H9 (cell line): ENCODE measurements around the gene PERCC1. TPM values are rescaled to one million over a fixed set of nuclear protein-coding genes. Genes with fewer than 3 reads are reported as not detected.

Experiments used
- DNase-seq: peaks from one replicate; pipeline ENCODE4 v3.0.0-alpha.2; 2017
- H2AFZ ChIP-seq: one replicate; pipeline ENCODE4 v1.6.1; 2013; ENCODE audit warnings: mild to moderate bottlenecking, low read length, control low read depth, moderate library complexity
- H2AK5ac ChIP-seq: 2 replicates; pipeline ENCODE4 v1.6.1; 2013; ENCODE audit warnings: low read length, control low read depth, mixed read lengths; ENCODE audit not compliant: insufficient read length
- H2BK120ac ChIP-seq: one replicate; pipeline ENCODE4 v1.6.1; 2013; ENCODE audit warnings: low read depth, mild to moderate bottlenecking, low read length, control low read depth, inconsistent platforms; ENCODE audit not compliant: poor library complexity, severe bottlenecking
- H2BK12ac ChIP-seq: 2 replicates; pipeline ENCODE4 v1.6.1; 2013; ENCODE audit warnings: low read length, control low read depth, mixed read lengths, low read depth; ENCODE audit not compliant: insufficient read length
- H2BK15ac ChIP-seq: 2 replicates; pipeline ENCODE4 v1.6.1; 2013; ENCODE audit warnings: low read depth, low read length, control low read depth
- H2BK20ac ChIP-seq: one replicate; pipeline ENCODE4 v1.6.1; 2013; ENCODE audit warnings: low read depth, mild to moderate bottlenecking, low read length, control low read depth, inconsistent platforms; ENCODE audit not compliant: poor library complexity, severe bottlenecking
- H2BK5ac ChIP-seq: 2 replicates; pipeline ENCODE4 v1.6.1; 2013; ENCODE audit warnings: low read length, control low read depth, mixed read lengths; ENCODE audit not compliant: insufficient read length
- H3K14ac ChIP-seq: 2 replicates; pipeline ENCODE4 v1.6.1; 2013; ENCODE audit warnings: low read length, control low read depth; ENCODE audit not compliant: insufficient read depth
- H3K18ac ChIP-seq: 2 replicates; pipeline ENCODE4 v1.6.1; 2013; ENCODE audit warnings: low read depth, mild to moderate bottlenecking, mixed read lengths, low read length, control low read depth; ENCODE audit not compliant: insufficient read length
- H3K23ac ChIP-seq: 2 replicates; pipeline ENCODE4 v1.6.1; 2013; ENCODE audit warnings: low read length, control low read depth, mixed read lengths, low read depth; ENCODE audit not compliant: insufficient read length
- H3K23me2 ChIP-seq: 2 replicates; pipeline ENCODE4 v1.6.1; 2013; ENCODE audit warnings: low read depth, mild to moderate bottlenecking, mixed read lengths, low read length, control low read depth; ENCODE audit not compliant: insufficient read length, poor library complexity, severe bottlenecking
- H3K27ac ChIP-seq: 2 replicates; pipeline ENCODE4 v1.5.1; 2013; ENCODE audit warnings: low read length, control low read depth, mixed read lengths, low read depth; ENCODE audit not compliant: insufficient read length
- H3K27me3 ChIP-seq: 2 replicates; pipeline ENCODE4 v1.6.1; 2013; ENCODE audit warnings: low read length, control low read depth, inconsistent platforms; ENCODE audit not compliant: insufficient read depth
- H3K4ac ChIP-seq: 2 replicates; pipeline ENCODE4 v1.6.1; 2013; ENCODE audit warnings: low read depth, mild to moderate bottlenecking, control low read depth, inconsistent platforms, low read length, moderate library complexity
- H3K4me1 ChIP-seq: 2 replicates; pipeline ENCODE4 v1.6.1; 2013; ENCODE audit warnings: low read length, control low read depth, inconsistent platforms; ENCODE audit not compliant: insufficient read depth
- H3K4me2 ChIP-seq: 2 replicates; pipeline ENCODE4 v1.6.1; 2013; ENCODE audit warnings: low read length, control low read depth, mixed read lengths; ENCODE audit not compliant: insufficient read length, insufficient read depth
- H3K56ac ChIP-seq: 2 replicates; pipeline ENCODE4 v1.6.1; 2013; ENCODE audit warnings: low read depth, mild to moderate bottlenecking, mixed read lengths, low read length, control low read depth; ENCODE audit not compliant: insufficient read length
- H3K79me1 ChIP-seq: 2 replicates; pipeline ENCODE4 v1.6.1; 2013; ENCODE audit warnings: low read depth, mild to moderate bottlenecking, moderate library complexity, low read length, control low read depth, inconsistent platforms; ENCODE audit not compliant: insufficient read depth, poor library complexity, severe bottlenecking
- H3K79me2 ChIP-seq: 2 replicates; pipeline ENCODE4 v1.6.1; 2013; ENCODE audit warnings: low read length, control low read depth, inconsistent platforms; ENCODE audit not compliant: insufficient read depth
- H3K9ac ChIP-seq: 2 replicates; pipeline ENCODE4 v1.6.1; 2013; ENCODE audit warnings: low read length, control low read depth, mixed read lengths; ENCODE audit not compliant: insufficient read length; ENCODE audit errors: extremely low read depth
- H3K9me3 ChIP-seq: one replicate; pipeline ENCODE4 v1.6.1; 2013; ENCODE audit warnings: low read depth, low read length, inconsistent platforms; ENCODE audit not compliant: control insufficient read depth
- H3T11ph ChIP-seq: one replicate; pipeline ENCODE4 v1.6.1; 2013; ENCODE audit warnings: mild to moderate bottlenecking, low read length, control low read depth, inconsistent platforms
- H4K20me1 ChIP-seq: one replicate; pipeline ENCODE4 v1.6.1; 2013; ENCODE audit not compliant: control insufficient read depth, insufficient read length, insufficient read depth
- H4K5ac ChIP-seq: 2 replicates; pipeline ENCODE4 v1.6.1; 2013; ENCODE audit warnings: low read depth, mild to moderate bottlenecking, mixed read lengths, low read length, control low read depth; ENCODE audit not compliant: insufficient read length
- H4K8ac ChIP-seq: replicated peaks from 2 replicates; pipeline ENCODE4 v1.6.1; 2013; ENCODE audit warnings: low read length, control low read depth, mixed read lengths, low read depth; ENCODE audit not compliant: insufficient read length
- H4K91ac ChIP-seq: 2 replicates; pipeline ENCODE4 v1.6.1; 2013; ENCODE audit warnings: low read depth, mild to moderate bottlenecking, moderate library complexity, mixed read lengths, low read length, control low read depth; ENCODE audit not compliant: insufficient read length
- H3K27ac Mint-ChIP-seq, 3 experiments: 2 replicates in 2 of 3; 3 replicates in 1 of 3; pipeline ENCODE4 v1.8.0; 2020 to 2021; ENCODE audit warnings: mixed read lengths in 3 of 3, mild to moderate bottlenecking in 1 of 3, moderate library complexity in 1 of 3
- H3K27me3 Mint-ChIP-seq: 2 replicates; pipeline ENCODE4 v1.8.0; 2021; ENCODE audit warnings: low read depth, mild to moderate bottlenecking, moderate library complexity, mixed read lengths
- H3K36me3 Mint-ChIP-seq, 3 experiments: 2 replicates in 2 of 3; 3 replicates in 1 of 3; pipeline ENCODE4 v1.8.0; 2020 to 2021; ENCODE audit warnings: low read depth in 3 of 3, mixed read lengths in 3 of 3; ENCODE audit not compliant: insufficient read depth in 1 of 3
- H3K4me1 Mint-ChIP-seq, 2 experiments: 2 replicates each; pipeline ENCODE4 v1.8.0; 2020; ENCODE audit warnings: mixed read lengths in 2 of 2
- H3K4me3 Mint-ChIP-seq, 2 experiments: 2 replicates in 1 of 2; 3 replicates in 1 of 2; pipeline ENCODE4 v1.8.0; 2020 to 2021; ENCODE audit warnings: mild to moderate bottlenecking in 2 of 2, mixed read lengths in 2 of 2, moderate library complexity in 1 of 2
- H3K9me3 Mint-ChIP-seq, 2 experiments: 2 replicates in 1 of 2; 3 replicates in 1 of 2; pipeline ENCODE4 v1.8.0; 2020; ENCODE audit warnings: mild to moderate bottlenecking in 2 of 2, mixed read lengths in 2 of 2, moderate library complexity in 1 of 2
- CTCF ChIP-seq: fragments of 200-600 bp; sonication (generic); conservative IDR thresholded peaks from 3 replicates; pipeline ENCODE4 v1.8.0; 2021; ENCODE audit warnings: antibody characterized with exemption, mild to moderate bottlenecking
- WGBS: extraction: QIAGEN DNeasy Blood & Tissue Kit; methylation state at CpG from one replicate; pipeline ENCODE4 v1.1.7; 2013; ENCODE audit warnings: missing lambda C conversion rate, low lambda C conversion rate, mixed read lengths; ENCODE audit not compliant: insufficient read length; ENCODE audit errors: extremely low coverage; 5-methylcytosine and 5-hydroxymethylcytosine counted together
- total RNA-seq: library from RNA; stranded (reverse); gene quantifications from 2 replicates; pipeline ENCODE4 v1.2.1, GENCODE V29; 2021

The PERCC1 gene
- total RNA-seq, 1 experiment from 2014 or later, result not detected

DNA sequence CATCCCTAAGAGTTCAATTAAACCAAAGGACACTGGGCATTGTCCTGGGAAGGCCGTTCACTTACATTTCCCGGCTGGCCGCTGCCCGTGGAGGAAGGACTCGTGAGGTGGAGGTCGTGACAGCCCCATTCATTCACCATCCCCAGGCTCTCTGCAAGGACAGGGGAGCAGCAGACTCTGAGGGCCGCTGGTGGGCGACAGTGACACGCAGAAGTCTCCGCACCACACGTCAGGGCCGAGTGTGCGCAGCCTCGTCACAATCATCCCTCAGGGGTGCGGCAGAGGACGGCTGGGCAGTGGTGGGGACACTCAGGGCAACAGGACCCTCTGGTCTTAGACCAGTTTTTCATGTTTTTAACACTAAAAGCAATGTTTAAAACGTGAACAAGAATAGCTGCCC is 38.1 kb upstream of the PERCC1 start:
- H4K8ac ChIP-seq, result no peak overlapping the region
- H4K5ac ChIP-seq, result no peak overlapping the region
- Mint-ChIP-seq H3K4me3 (no peak overlapping the region), H3K27me3 (no peaks in the 10 kb centered on the region), H3K9me3 (no peaks in the 10 kb centered on the region), H3K27ac (no peak overlapping the region), H3K36me3 (peaks cover 2 to 24% (median 23%) of the 10 kb centered on the region in 3 experiments; a peak in 4 of 7 replicates), H3K4me1 (no peaks in the 10 kb centered on the region)
- no peak overlapping the region for H3K27ac ChIP-seq
- H2AFZ ChIP-seq, result no peak overlapping the region
- H3K23ac ChIP-seq, result no peak overlapping the region
- H3K9ac ChIP-seq, result no peak overlapping the region
- no peak overlapping the region for H2BK5ac ChIP-seq
- no peaks in the 10 kb centered on the region for H3K79me2 ChIP-seq
- H4K20me1 ChIP-seq, result no peaks in the 10 kb centered on the region
- H3K14ac ChIP-seq, result no peak overlapping the region
- H3K23me2 ChIP-seq, result no peaks in the 10 kb centered on the region
- H2BK12ac ChIP-seq, result no peak overlapping the region
- H3K79me1 ChIP-seq, result no peaks in the 10 kb centered on the region
- no peak overlapping the region for H2BK120ac ChIP-seq
- no peak overlapping the region for H3K18ac ChIP-seq
- TF ChIP-seq CTCF, result no peak
- no peak overlapping the region for H3K56ac ChIP-seq
- WGBS, result no CpG with 5 or more reads among the region's 17 CpGs
- no peak overlapping the region for H3K4me2 ChIP-seq
- H2BK20ac ChIP-seq, result no peak overlapping the region
- H2AK5ac ChIP-seq, result no peak overlapping the region
- H4K91ac ChIP-seq, result no peak overlapping the region
- no peak overlapping the region for H3T11ph ChIP-seq
- no peaks in the 10 kb centered on the region for H3K9me3 ChIP-seq
- no peaks in the 10 kb centered on the region for H3K4me1 ChIP-seq
- no peaks in the 10 kb centered on the region for H3K27me3 ChIP-seq
- H3K4ac ChIP-seq, result no peak overlapping the region
- no peak overlapping the region for H2BK15ac ChIP-seq
- DNase-seq, result no peak
